Osteocyte (in vitro differentiated cells): ENCODE measurements around the gene ZNF814. TPM values are rescaled to one million over a fixed set of nuclear protein-coding genes. Genes with fewer than 3 reads are reported as not detected.

Source experiments
- DNase-seq: peaks from one replicate; pipeline ENCODE4 v3.0.0; 2021; ENCODE audit warnings: mixed read lengths; ENCODE audit not compliant: unreplicated experiment; ENCODE audit errors: extremely low spot score
- H3K27ac Mint-ChIP-seq: one replicate; pipeline ENCODE4 v1.8.0; 2021; ENCODE audit warnings: mild to moderate bottlenecking, mixed read lengths; ENCODE audit not compliant: unreplicated experiment
- H3K27me3 Mint-ChIP-seq: one replicate; pipeline ENCODE4 v1.8.0; 2021; ENCODE audit warnings: mixed read lengths; ENCODE audit not compliant: unreplicated experiment
- H3K36me3 Mint-ChIP-seq: one replicate; pipeline ENCODE4 v1.8.0; 2021; ENCODE audit warnings: mixed read lengths; ENCODE audit not compliant: unreplicated experiment
- H3K4me1 Mint-ChIP-seq: one replicate; pipeline ENCODE4 v1.8.0; 2021; ENCODE audit warnings: mixed read lengths; ENCODE audit not compliant: unreplicated experiment
- H3K4me3 Mint-ChIP-seq: one replicate; pipeline ENCODE4 v1.8.0; 2021; ENCODE audit warnings: mild to moderate bottlenecking, moderate library complexity, mixed read lengths; ENCODE audit not compliant: unreplicated experiment
- H3K9me3 Mint-ChIP-seq: one replicate; pipeline ENCODE4 v1.8.0; 2021; ENCODE audit warnings: mixed read lengths; ENCODE audit not compliant: unreplicated experiment
- CTCF ChIP-seq: fragments of 200-600 bp; sonication (generic); IDR thresholded peaks from 2 replicates; pipeline ENCODE4 v1.5.0; 2021; ENCODE audit warnings: antibody characterized with exemption, mild to moderate bottlenecking, moderate library complexity
- long read RNA-seq: library from polyadenylated mRNA; unstranded; transcript quantifications from one replicate; pipeline ENCODE4 v2.0.0, GENCODE V29; 2021
- total RNA-seq: library from RNA; stranded (reverse); gene quantifications from 2 replicates; pipeline ENCODE4 v1.2.1, GENCODE V29; 2021

ZNF814 gene
- total RNA-seq = 17.2 and 18.0 TPM in 2 replicates
- long read RNA-seq, transcript ZNF814-201 (3 exons, 3,146 nt) = major isoform, 5 of 20 reads
- long read RNA-seq, partial matches to known transcripts = 0 of 20 reads
- long read RNA-seq, other reads (novel, unspliced or antisense) = 14 of 20 reads

DNA sequence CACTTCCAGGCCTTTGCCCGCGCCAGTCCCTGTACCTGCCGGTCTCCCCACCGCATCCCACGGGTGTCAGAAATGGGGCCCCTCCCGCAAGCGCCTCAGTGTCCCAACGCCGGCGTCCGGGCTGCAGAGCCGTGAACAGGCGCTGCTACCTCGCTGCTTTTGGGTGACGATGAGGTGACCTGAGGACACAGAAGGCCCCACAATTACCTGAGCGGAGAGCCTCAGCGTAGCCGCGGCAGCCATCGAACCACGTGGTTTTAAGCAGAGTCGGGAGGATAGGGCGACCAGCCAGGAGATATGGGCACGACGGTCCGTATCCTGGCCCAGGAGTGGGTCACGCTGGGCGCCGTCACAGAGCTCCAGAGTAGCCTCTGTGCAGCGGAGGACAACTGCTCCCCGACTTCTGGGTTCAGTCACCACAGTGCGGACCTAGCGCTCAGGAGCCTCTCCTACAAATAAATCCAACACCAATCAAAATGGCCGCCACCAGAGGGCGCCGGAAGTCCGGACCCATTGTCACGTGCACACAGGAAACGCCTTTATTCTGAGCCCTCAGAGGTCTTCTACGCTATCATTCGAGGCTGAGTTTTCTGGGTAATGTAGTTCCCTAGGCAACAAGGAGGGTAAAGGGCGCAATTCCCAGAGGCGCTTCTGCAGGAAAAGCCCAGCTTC, at the start of gene ZNF814:
ZNF814 (minus strand) TSS at position 478 of the 672 bp plus-strand sequence; CDS start at position 243, 235 bp downstream.
- peak within 1 kb of the TSS; percentile 90 for H3K4me3 Mint-ChIP-seq
- no peaks in the 10 kb centered on the region for H3K27me3 Mint-ChIP-seq
- peaks cover 20% of the 10 kb centered on the region for H3K4me1 Mint-ChIP-seq
- H3K27ac Mint-ChIP-seq = peak within 1 kb of the TSS; percentile 78
- H3K9me3 Mint-ChIP-seq = peaks cover 21% of the 10 kb centered on the region
- TF ChIP-seq CTCF = peak; percentile 56
- peaks cover 33% of the 10 kb centered on the region for H3K36me3 Mint-ChIP-seq
- peak; percentile 93 for DNase-seq

DNA sequence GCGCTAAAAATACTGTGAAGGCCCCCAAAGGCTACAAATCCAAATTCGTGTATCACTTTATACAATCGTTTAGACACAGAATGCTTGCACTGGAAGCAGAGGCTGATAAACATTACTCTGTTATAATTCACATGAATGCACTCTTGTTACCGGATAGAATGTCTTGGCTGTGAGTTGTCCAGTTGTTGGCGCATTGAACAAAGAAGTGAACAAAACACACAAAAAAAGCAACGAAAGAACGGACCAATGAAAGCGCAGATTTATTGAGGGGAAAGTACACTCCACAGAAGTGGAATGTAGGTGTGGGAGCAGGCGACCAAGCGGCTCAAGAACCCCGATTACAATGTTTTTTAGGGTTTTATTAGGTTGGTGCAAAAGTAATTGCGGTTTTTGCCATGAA, 46.9 kb upstream of the ZNF814 start:
- no peak for DNase-seq
- no peak overlapping the region for H3K27ac Mint-ChIP-seq

GRCh38 chr19:57934820-57935665, 46.2 kb upstream of the ZNF814 start, which contains the start of gene ZNF418:
Gene ZNF418, minus strand, starts transcription at chr19:57935402. Its CDS starts 1,580 bp downstream, at chr19:57933822.
- Mint-ChIP-seq H3K27me3 (no peaks in the 10 kb centered on the region), H3K36me3 (peaks cover 61% of the 10 kb centered on the region)
- no peak for TF ChIP-seq CTCF

More for the DNA sequence above, 46.9 kb upstream of the ZNF814 start:
- peaks cover 55% of the 10 kb centered on the region for H3K36me3 Mint-ChIP-seq
- peak overlapping the region; percentile 98 for H3K4me3 Mint-ChIP-seq
- peaks cover 38% of the 10 kb centered on the region for H3K9me3 Mint-ChIP-seq
- TF ChIP-seq CTCF = no peak
- H3K27me3 Mint-ChIP-seq = no peaks in the 10 kb centered on the region
- peaks cover 11% of the 10 kb centered on the region for H3K4me1 Mint-ChIP-seq

GRCh38 chr19:57927587-57927986, 38.8 kb upstream of the ZNF814 start:
- H3K4me1 Mint-ChIP-seq = no peaks in the 10 kb centered on the region
- H3K27ac Mint-ChIP-seq = no peak overlapping the region
- no peaks in the 10 kb centered on the region for H3K27me3 Mint-ChIP-seq
- peaks cover 69% of the 10 kb centered on the region for H3K36me3 Mint-ChIP-seq
- no peak for DNase-seq
- TF ChIP-seq CTCF = no peak
- H3K4me3 Mint-ChIP-seq = no peak overlapping the region
- peaks cover 41% of the 10 kb centered on the region for H3K9me3 Mint-ChIP-seq

More at GRCh38 chr19:57934820-57935665, 46.2 kb upstream of the ZNF814 start, which contains the start of gene ZNF418:
- Mint-ChIP-seq H3K27ac (peak within 1 kb of the TSS; percentile 83), H3K9me3 (peaks cover 39% of the 10 kb centered on the region), H3K4me1 (peaks cover 11% of the 10 kb centered on the region), H3K4me3 (peak within 1 kb of the TSS; percentile 98)
- DNase-seq = peak; percentile 85
